HEK293 (cell line): ENCODE data around the gene DHRS7.
"Not testable (repeated sequence)": the region's sequence is repeated elsewhere in the genome, so short reads cannot be mapped to it uniquely, and the experiment has no call there.

Source experiments
- CTCF ChIP-seq: fragments of 450-650 bp; formaldehyde crosslinking; IDR thresholded peaks from 2 replicates; pipeline ENCODE4 v1.5.1; 2016; ENCODE audit warnings: missing biosample characterization, missing genetic modification characterization
- ZBTB7A ChIP-seq: fragments of 450-650 bp; formaldehyde crosslinking; IDR thresholded peaks from 2 replicates; pipeline ENCODE4 v1.5.1; 2016; ENCODE audit warnings: low read depth, missing biosample characterization, missing genetic modification characterization
- ZFP3 ChIP-seq: fragments of 450-650 bp; formaldehyde crosslinking; IDR thresholded peaks from 2 replicates; pipeline ENCODE4 v1.5.1; 2016; ENCODE audit warnings: low read depth, missing biosample characterization, missing genetic modification characterization
- ZNF121 ChIP-seq: fragments of 450-650 bp; formaldehyde crosslinking; IDR thresholded peaks from 2 replicates; pipeline ENCODE4 v1.5.1; 2016; ENCODE audit warnings: missing biosample characterization, missing genetic modification characterization
- ZNF248 ChIP-seq: fragments of 450-650 bp; formaldehyde crosslinking; IDR thresholded peaks from 2 replicates; pipeline ENCODE4 v1.5.1; 2017; ENCODE audit warnings: missing biosample characterization, missing genetic modification characterization
- ZNF423 ChIP-seq: fragments of 450-650 bp; formaldehyde crosslinking; IDR thresholded peaks from 2 replicates; pipeline ENCODE4 v1.5.1; 2016; ENCODE audit warnings: missing biosample characterization, missing genetic modification characterization
- ZNF624 ChIP-seq: fragments of 450-650 bp; formaldehyde crosslinking; IDR thresholded peaks from 2 replicates; pipeline ENCODE4 v1.5.1; 2017; ENCODE audit warnings: missing biosample characterization, missing genetic modification characterization

- TF ChIP-seq CTCF, ZFP3, ZNF624, ZBTB7A, ZNF423, ZNF248, ZNF121 (tag by site-specific recombination): not testable (repeated sequence)
These were observed 65.3 kb downstream of the DHRS7 start for GRCh38 chr14:60099855-60100254.
